Esophagus muscularis mucosa (tissue), 4 donors: Measurements from ENCODE around the gene TMEM9. TPM values are rescaled to one million over a fixed set of nuclear protein-coding genes. Genes with fewer than 3 reads are reported as not detected.
A peak's percentile ranks its signal among the peaks of the same experiment; 100 is the strongest.

ENCODE experiments used
- DNase-seq: peaks from one replicate; pipeline ENCODE4 v3.0.0-alpha.2; 2017; ENCODE audit errors: extremely low spot score
- H3K27ac ChIP-seq, 4 donors: fragments of 200-600 bp; sonication (generic); replicated peaks in 1 of 4; 1 replicate in 3 of 4; 2 replicates in 1 of 4; pipeline ENCODE4 v1.5.1; 2016 to 2019; ENCODE audit warnings: mild to moderate bottlenecking in 1 of 4
- H3K27me3 ChIP-seq, 4 donors: fragments of 200-600 bp; sonication (generic); one replicate each; pipeline versions ENCODE4 v1.5.1 to v1.6.0; 2016 to 2019
- H3K36me3 ChIP-seq, 4 donors: fragments of 200-600 bp; sonication (generic); one replicate each; pipeline ENCODE4 v1.5.1; 2016 to 2019
- H3K4me1 ChIP-seq, 4 donors: fragments of 200-600 bp; sonication (generic); one replicate each; pipeline ENCODE4 v1.5.1; 2016 to 2019
- H3K4me3 ChIP-seq, 4 donors: fragments of 200-600 bp; sonication (generic); 1 replicate in 2 of 4; 2 replicates in 2 of 4; pipeline ENCODE4 v1.5.1; 2016 to 2019; ENCODE audit warnings: mild to moderate bottlenecking in 4 of 4, moderate library complexity in 1 of 4
- H3K9me3 ChIP-seq, 4 donors: fragments of 200-600 bp; sonication (generic); 1 replicate in 3 of 4; 2 replicates in 1 of 4; pipeline ENCODE4 v1.5.1; 2016 to 2019
- EP300 ChIP-seq: sonication (generic); formaldehyde crosslinking; IDR thresholded peaks from one replicate; pipeline ENCODE4 v1.6.1; 2017; ENCODE audit warnings: antibody characterized with exemption
- POLR2A ChIP-seq: fragments of 450-650 bp; IDR thresholded peaks from one replicate; pipeline ENCODE4 v1.6.1; 2017; ENCODE audit warnings: antibody characterized with exemption, moderate library complexity, mild to moderate bottlenecking, low read depth
- POLR2AphosphoS5 ChIP-seq, 2 donors: sonication (generic); formaldehyde crosslinking; IDR thresholded peaks; one replicate each; pipeline ENCODE4 v1.6.1; 2017; ENCODE audit warnings: antibody characterized with exemption in 2 of 2
- WGBS: methylation state at CpG from one replicate; pipeline ENCODE4 v1.1.5; 2018; 5-methylcytosine and 5-hydroxymethylcytosine counted together
- intact Hi-C: fragments of 100-400 bp; cut with DNase I; formaldehyde crosslinking; loops from one replicate; pipeline ENCODE4 v1.15.1; 2023
- total RNA-seq, 4 donors: library from RNA; depleted of rRNA; stranded (reverse); fragments of >200 nt; gene quantifications; one replicate each; pipeline versions ENCODE4 v1.1.0 to v1.2.1, GENCODE V29; 2016
- TF ChIP-seq, protein P1 (sequence below), 3 experiments: fragments of 200-600 bp in 2 of 3; fragments of 450-650 bp in 1 of 3; sonication (generic) in 2 of 3; IDR thresholded peaks; one replicate each; pipeline ENCODE4 v1.5.1; 2017 to 2019; ENCODE audit warnings: antibody characterized with exemption in 3 of 3, mild to moderate bottlenecking in 2 of 3, moderate library complexity in 1 of 3

Gene TMEM9
- total RNA-seq, 4 donors from 2014 or later = 40.1 to 56.1 (median 49.5) TPM

DNA sequence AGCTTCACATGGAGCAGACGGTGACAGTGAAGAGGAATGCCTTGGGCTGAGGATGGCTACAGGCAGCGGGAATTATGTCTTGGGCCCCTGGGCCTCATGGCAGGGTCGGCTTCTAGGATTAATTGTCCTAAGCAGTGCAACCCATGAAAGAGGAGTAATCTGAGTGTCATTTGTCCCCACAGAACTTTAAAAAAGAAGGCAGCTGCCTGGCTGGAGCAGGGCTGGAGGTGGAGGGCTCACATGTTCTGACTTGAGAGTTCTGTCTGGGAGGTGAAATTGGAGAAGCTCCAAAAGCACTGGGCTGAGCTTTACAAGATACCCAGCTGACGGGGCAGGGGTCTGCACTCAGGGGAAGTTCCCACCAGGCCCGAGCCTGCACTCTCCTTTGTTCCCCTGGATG, 64.7 kb downstream of the TMEM9 start:
- intact Hi-C loops = loop anchor here (1.0 kb wide), 1 partner anchor 25 kb away; no protein-coding TSS in a partner anchor
- no peaks in the 10 kb centered on the region for H3K36me3 ChIP-seq
- TF ChIP-seq EP300 (no peak), POLR2A (no peak), POLR2AphosphoS5 (IDR thresholded peaks at IDR 0.05) (no peak)
- TF ChIP-seq, protein P1, sequence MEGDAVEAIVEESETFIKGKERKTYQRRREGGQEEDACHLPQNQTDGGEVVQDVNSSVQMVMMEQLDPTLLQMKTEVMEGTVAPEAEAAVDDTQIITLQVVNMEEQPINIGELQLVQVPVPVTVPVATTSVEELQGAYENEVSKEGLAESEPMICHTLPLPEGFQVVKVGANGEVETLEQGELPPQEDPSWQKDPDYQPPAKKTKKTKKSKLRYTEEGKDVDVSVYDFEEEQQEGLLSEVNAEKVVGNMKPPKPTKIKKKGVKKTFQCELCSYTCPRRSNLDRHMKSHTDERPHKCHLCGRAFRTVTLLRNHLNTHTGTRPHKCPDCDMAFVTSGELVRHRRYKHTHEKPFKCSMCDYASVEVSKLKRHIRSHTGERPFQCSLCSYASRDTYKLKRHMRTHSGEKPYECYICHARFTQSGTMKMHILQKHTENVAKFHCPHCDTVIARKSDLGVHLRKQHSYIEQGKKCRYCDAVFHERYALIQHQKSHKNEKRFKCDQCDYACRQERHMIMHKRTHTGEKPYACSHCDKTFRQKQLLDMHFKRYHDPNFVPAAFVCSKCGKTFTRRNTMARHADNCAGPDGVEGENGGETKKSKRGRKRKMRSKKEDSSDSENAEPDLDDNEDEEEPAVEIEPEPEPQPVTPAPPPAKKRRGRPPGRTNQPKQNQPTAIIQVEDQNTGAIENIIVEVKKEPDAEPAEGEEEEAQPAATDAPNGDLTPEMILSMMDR (IDR thresholded peaks at IDR 0.05) = no peak
- no peaks in the 10 kb centered on the region for H3K9me3 ChIP-seq
- WGBS = 91% methylated on average over 5 of the region's 5 CpGs
- DNase-seq = no peak
- peaks cover 0 to 16% (median 0%) of the 10 kb centered on the region in 4 donors for H3K27me3 ChIP-seq
- H3K4me1 ChIP-seq = no peaks in the 10 kb centered on the region
- H3K27ac ChIP-seq = no peak overlapping the region
- no peak overlapping the region for H3K4me3 ChIP-seq

DNA sequence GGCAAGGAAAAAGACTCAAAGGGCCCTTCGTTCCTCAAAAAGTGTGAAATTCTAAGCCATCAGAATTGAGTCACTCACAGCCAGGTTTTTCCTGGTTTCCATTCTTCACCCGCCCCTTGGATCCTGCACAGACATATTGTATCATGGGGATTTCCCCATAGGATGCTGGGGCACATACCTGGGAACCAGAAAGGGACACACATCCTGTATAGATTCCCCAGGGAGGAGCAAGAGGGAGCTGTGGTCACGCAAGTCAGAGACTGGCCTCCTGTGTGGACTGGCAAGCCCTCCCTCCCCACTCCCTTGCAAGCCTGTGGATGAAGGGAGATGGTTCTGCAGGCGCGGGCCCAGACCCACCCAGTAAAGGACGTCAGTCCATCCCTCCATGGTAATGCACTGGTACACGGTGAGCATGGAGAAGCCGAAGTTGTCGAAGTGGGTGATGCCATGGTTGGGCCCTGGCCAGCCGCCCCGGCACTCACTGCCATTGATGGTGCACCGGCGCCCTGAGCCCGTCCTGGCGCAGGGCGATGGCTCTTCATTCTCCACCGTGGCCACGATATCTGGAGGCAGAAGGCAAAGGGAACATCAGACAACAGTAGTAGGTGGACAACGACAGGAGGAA, 65.3 kb downstream of the TMEM9 start:
- TF ChIP-seq POLR2AphosphoS5 (IDR thresholded peaks at IDR 0.05) (no peak), EP300 (no peak), POLR2A (no peak)
- TF ChIP-seq, protein P1 (IDR thresholded peaks at IDR 0.05) = no peak
- DNase-seq = no peak
- no peaks in the 10 kb centered on the region for H3K4me1 ChIP-seq
- H3K27me3 ChIP-seq = peaks cover 0 to 16% (median 0%) of the 10 kb centered on the region in 4 donors
- no peak overlapping the region for H3K27ac ChIP-seq
- H3K36me3 ChIP-seq = no peaks in the 10 kb centered on the region
- no peak overlapping the region for H3K4me3 ChIP-seq
- 96% methylated on average over 14 of the region's 19 CpGs for WGBS
- intact Hi-C loops = loop anchor here (1.0 kb wide), 1 partner anchor 25 kb away; no protein-coding TSS in a partner anchor
- no peaks in the 10 kb centered on the region for H3K9me3 ChIP-seq

DNA sequence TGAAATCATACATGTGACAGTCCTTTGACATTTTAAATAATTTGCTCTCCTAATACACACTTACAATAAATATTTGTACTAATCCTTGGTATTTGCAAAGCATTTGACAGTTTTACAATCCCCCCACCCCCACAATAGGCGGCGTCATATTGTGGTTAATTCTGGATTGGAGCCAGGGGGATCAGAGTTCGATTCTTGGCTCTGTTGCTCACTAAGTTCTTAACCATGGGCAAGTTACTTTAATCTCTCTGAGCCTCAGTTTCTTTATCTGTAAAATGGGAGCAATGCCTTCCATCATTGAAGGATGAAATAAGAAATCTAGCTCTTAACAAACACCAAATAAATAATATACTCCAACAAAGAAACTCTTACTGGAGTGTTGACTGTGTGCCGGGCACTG, 65.9 kb downstream of the TMEM9 start:
- DNase-seq = no peak
- Histone ChIP-seq H3K27ac (no peak overlapping the region), H3K4me3 (no peak overlapping the region), H3K4me1 (no peaks in the 10 kb centered on the region), H3K9me3 (no peaks in the 10 kb centered on the region), H3K36me3 (no peaks in the 10 kb centered on the region), H3K27me3 (peaks cover 0 to 16% (median 0%) of the 10 kb centered on the region in 4 donors)
- TF ChIP-seq, protein P1 (IDR thresholded peaks at IDR 0.05) = no peak
- TF ChIP-seq EP300 = no peak
- no peak for TF ChIP-seq POLR2A
- no peak for TF ChIP-seq POLR2AphosphoS5 (IDR thresholded peaks at IDR 0.05)
- WGBS = 65% methylated on average over 4 of the region's 4 CpGs
- intact Hi-C loops = no loop called here

DNA sequence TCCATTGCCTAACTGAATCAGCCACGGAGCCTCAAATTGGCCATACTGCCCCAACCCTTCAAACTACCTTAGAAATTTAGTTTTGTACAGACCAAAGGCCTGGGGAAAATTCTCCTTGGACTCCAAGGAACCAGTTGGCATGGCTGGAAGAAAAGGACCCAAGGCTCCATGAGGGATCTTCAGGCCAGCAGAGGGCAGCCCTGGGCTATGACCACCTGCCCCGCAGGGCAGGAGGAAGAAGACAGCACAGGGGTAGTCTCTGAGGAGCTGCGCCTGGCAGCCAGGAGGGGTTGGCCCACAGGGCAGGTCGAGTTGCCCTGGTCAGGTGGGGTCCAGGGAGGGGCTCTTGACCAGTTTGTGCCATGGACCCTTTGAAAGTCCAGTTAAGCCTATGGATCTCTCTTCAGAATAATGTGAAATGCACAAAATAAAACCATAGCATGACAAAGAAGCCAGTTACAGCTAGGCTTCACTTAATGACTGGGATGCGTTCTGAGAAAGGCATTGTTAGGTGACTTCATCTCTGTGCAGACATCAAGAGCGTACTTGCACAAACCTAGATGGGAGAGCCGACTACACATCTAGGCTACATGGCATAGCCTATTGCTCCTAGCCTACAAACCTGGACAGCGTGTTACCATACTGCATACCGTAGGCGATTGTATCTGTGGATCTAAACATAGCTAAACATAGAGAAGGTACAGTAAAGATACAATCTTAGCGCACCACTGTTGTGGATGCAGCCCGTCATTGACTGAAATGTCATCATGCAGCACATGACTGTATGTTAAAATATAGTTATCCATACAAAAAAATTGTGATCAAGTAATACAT, 68.2 kb downstream of the TMEM9 start:
- Histone ChIP-seq H3K27ac (no peak overlapping the region), H3K4me1 (no peaks in the 10 kb centered on the region), H3K27me3 (peaks cover 0 to 16% (median 0%) of the 10 kb centered on the region in 4 donors), H3K36me3 (no peaks in the 10 kb centered on the region), H3K4me3 (no peak overlapping the region), H3K9me3 (no peaks in the 10 kb centered on the region)
- no peak for DNase-seq
- intact Hi-C loops = no loop called here
- TF ChIP-seq POLR2AphosphoS5 (IDR thresholded peaks at IDR 0.05) (no peak), EP300 (no peak)
- TF ChIP-seq, protein P1 (IDR thresholded peaks at IDR 0.05) = peak; percentile 39 to 62 (median 52)
- 89% methylated on average over 12 of the region's 12 CpGs for WGBS

Other genes starting within 250 kb of the TMEM9 start
- 1 to 10 TPM; 1.6 to 2.5 (median 1.9) TPM for gene KIF21B, start 130.8 kb downstream of the TMEM9 start, total RNA-seq
- gene CACNA1S, start 42.0 kb downstream of the TMEM9 start, total RNA-seq = not detected
- not detected for gene ASCL5, start 27.3 kb downstream of the TMEM9 start, total RNA-seq
- not detected for gene IGFN1, start 36.4 kb upstream of the TMEM9 start, total RNA-seq
- 1 to 10 TPM in 2 of 4 donors, under 1 TPM in 2; 0.50 to 1.9 (median 1.3) TPM for gene PKP1, start 129.0 kb upstream of the TMEM9 start, total RNA-seq
- gene TNNT2, start 223.2 kb upstream of the TMEM9 start, total RNA-seq = 1 to 10 TPM in 1 of 4 donors, under 1 TPM in 1, not detected in 2; 0.83 to 2.0 TPM
- under 1 TPM in 1 of 4 donors, not detected in 3; 0.17 TPM for gene LAD1, start 244.8 kb upstream of the TMEM9 start, total RNA-seq